Measurements from ENCODE around the gene WWOX. TPM values are rescaled to one million over a fixed set of nuclear protein-coding genes. Genes with fewer than 3 reads are reported as not detected.

The WWOX gene
- total RNA-seq, 1 donor from 2014 or later, result 28.2 TPM

DNA sequence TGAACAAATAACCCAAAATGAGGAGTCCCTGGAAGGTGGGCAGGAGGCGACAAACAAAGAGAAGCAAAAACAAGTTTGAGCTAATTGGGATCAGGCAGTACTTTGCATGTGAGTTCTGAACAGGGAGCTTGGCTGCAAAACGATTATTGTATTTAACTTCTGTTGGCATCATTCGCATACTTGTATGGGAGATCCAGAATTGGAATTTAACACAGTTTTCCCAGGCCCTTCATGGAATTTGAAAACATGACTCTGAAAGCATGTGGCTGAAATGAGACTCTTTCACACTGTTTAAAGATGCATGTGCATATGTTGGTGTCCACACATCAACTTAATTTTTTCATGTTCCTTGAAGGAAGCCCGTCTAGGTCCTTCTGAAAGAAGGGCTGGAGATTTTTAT lies 674.3 kb downstream of the WWOX start:
- Mint-ChIP-seq H3K27me3 (ENCODE audit: unreplicated experiment) (no peaks in the 10 kb centered on the region), H3K4me1 (ENCODE audit: unreplicated experiment) (peaks cover 3% of the 10 kb centered on the region), H3K36me3 (ENCODE audit: unreplicated experiment) (no peaks in the 10 kb centered on the region), H3K4me3 (ENCODE audit: unreplicated experiment) (no peak overlapping the region), H3K27ac (ENCODE audit: unreplicated experiment) (no peak overlapping the region), H3K9me3 (ENCODE audit: unreplicated experiment) (peaks cover 4% of the 10 kb centered on the region)
- TF ChIP-seq, protein P1, sequence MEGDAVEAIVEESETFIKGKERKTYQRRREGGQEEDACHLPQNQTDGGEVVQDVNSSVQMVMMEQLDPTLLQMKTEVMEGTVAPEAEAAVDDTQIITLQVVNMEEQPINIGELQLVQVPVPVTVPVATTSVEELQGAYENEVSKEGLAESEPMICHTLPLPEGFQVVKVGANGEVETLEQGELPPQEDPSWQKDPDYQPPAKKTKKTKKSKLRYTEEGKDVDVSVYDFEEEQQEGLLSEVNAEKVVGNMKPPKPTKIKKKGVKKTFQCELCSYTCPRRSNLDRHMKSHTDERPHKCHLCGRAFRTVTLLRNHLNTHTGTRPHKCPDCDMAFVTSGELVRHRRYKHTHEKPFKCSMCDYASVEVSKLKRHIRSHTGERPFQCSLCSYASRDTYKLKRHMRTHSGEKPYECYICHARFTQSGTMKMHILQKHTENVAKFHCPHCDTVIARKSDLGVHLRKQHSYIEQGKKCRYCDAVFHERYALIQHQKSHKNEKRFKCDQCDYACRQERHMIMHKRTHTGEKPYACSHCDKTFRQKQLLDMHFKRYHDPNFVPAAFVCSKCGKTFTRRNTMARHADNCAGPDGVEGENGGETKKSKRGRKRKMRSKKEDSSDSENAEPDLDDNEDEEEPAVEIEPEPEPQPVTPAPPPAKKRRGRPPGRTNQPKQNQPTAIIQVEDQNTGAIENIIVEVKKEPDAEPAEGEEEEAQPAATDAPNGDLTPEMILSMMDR (IDR thresholded peaks at IDR 0.05), result no peak
- DNase-seq (ENCODE audit: extremely low spot score, unreplicated experiment), result no peak

DNA sequence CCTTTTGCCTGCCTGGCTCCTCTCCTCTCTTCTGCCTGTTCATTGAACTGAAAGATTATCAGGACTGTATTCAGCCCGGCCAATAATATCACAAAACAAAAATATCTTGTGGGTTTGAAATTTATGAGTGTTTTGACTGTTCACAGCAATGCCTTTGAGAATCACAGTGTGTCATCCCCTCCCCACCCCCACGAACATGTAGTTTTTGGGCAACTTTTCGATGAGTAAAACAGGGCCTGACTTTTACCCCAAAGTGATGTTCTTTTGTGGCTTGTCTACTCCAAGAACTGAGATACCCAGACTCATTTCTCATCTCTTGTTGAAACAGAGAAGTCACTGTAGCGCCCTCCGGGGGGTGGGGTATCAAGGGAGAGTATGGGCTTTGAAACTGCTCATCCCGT lies 675.7 kb downstream of the WWOX start:
- H3K36me3 Mint-ChIP-seq (ENCODE audit: unreplicated experiment), result no peaks in the 10 kb centered on the region
- H3K4me1 Mint-ChIP-seq (ENCODE audit: unreplicated experiment), result peaks cover 3% of the 10 kb centered on the region
- DNase-seq (ENCODE audit: extremely low spot score, unreplicated experiment), result no peak
- H3K27ac Mint-ChIP-seq (ENCODE audit: unreplicated experiment), result no peak overlapping the region
- no peak overlapping the region for H3K4me3 Mint-ChIP-seq (ENCODE audit: unreplicated experiment)
- peaks cover 4% of the 10 kb centered on the region for H3K9me3 Mint-ChIP-seq (ENCODE audit: unreplicated experiment)
- no peaks in the 10 kb centered on the region for H3K27me3 Mint-ChIP-seq (ENCODE audit: unreplicated experiment)
- TF ChIP-seq, protein P1 (IDR thresholded peaks at IDR 0.05), result no peak

DNA sequence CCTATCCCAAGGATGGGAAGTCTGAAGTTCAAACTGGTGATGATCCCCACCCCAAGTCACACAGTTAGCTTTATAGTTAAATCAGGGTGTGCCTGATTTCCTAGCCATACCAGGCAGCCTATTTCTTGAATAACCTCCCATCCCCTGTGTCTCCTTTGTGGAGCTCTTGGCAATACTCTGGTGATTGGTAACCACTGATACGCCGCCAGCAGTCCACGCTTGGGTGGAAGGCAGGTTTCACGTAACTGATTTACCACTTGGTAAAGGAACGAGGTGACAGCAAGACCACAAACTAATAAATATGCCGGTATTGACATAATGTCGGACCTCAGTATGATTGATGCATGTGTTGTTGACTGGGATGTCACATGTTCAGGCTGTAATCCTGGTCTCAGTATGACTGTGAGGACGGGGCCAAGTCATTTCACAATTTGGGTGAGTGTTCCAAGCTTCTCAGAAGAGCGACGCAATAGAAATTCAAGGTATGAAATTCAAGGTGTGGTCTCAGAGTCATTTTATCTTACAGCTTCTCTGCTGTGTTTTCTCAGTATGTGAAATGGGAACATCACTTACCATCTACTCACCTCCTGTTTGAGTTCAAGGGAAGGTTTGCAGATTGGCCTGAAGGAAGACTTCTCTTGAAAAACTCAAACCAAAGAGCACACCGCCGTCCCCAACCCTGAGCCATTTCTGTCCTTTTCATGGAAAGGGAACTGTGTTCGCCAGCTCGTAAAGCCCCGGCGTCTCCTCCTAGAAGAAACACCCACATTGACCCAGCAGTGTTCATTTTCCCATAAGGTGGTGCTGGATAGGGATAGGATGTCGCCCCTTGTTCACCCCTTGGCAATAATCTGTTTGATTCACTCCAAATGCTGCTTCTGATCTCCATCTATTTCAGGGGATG lies 678.9 kb downstream of the WWOX start:
- Mint-ChIP-seq H3K4me1 (ENCODE audit: unreplicated experiment) (no peaks in the 10 kb centered on the region), H3K36me3 (ENCODE audit: unreplicated experiment) (no peaks in the 10 kb centered on the region), H3K27me3 (ENCODE audit: unreplicated experiment) (peaks cover 3% of the 10 kb centered on the region), H3K27ac (ENCODE audit: unreplicated experiment) (no peak overlapping the region), H3K9me3 (ENCODE audit: unreplicated experiment) (peaks cover 11% of the 10 kb centered on the region), H3K4me3 (ENCODE audit: unreplicated experiment) (no peak overlapping the region)
- DNase-seq (ENCODE audit: extremely low spot score, unreplicated experiment), result no peak
- TF ChIP-seq, protein P1 (IDR thresholded peaks at IDR 0.05), result no peak

DNA sequence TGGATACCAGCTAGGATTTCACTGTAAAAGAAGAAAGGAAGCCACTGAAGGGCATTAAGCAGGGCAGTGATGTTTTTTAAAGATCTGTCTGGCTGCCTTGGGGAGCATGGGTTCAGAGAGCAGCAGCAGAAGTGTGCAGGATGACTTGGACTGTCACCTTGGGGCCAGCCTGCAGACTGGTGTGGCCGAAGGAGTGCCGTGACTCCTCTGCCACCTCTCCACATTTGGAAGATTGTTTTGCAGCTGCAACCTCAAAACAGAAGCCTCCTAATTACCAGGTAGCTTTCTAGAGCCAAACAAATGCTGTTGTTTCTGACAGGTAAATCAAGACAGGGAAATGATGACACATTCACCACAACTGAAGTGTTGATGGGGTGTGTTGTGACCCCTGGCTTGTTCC lies 681.4 kb downstream of the WWOX start:
- H3K4me1 Mint-ChIP-seq (ENCODE audit: unreplicated experiment), result no peaks in the 10 kb centered on the region
- TF ChIP-seq, protein P1 (IDR thresholded peaks at IDR 0.05), result no peak

DNA sequence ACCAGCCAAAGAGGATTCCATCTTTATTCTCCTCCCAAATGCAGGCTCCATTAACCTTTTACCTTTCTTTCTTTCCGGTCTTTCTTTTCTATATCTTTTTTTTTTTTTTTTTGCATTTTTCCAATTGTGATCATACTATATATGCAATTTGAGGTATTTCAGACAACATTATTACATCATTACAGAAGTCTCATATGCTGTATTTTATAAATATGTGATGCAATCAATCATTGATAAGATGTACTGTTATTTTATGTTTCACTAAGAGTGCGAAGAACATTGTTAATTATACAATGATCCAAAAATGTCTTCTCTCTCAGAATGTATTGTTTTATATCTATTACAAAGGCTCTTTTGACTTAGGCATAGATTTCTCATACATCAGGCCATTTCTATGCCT lies 683.1 kb downstream of the WWOX start:
- Mint-ChIP-seq H3K4me3 (ENCODE audit: unreplicated experiment) (no peak overlapping the region), H3K27me3 (ENCODE audit: unreplicated experiment) (peaks cover 3% of the 10 kb centered on the region), H3K27ac (ENCODE audit: unreplicated experiment) (no peak overlapping the region), H3K36me3 (ENCODE audit: unreplicated experiment) (no peaks in the 10 kb centered on the region), H3K4me1 (ENCODE audit: unreplicated experiment) (no peaks in the 10 kb centered on the region), H3K9me3 (ENCODE audit: unreplicated experiment) (peaks cover 7% of the 10 kb centered on the region)
- DNase-seq (ENCODE audit: extremely low spot score, unreplicated experiment), result no peak
- TF ChIP-seq, protein P1 (IDR thresholded peaks at IDR 0.05), result no peak

More for the DNA sequence above, 681.4 kb downstream of the WWOX start:
- Mint-ChIP-seq H3K27ac (ENCODE audit: unreplicated experiment) (no peak overlapping the region), H3K36me3 (ENCODE audit: unreplicated experiment) (no peaks in the 10 kb centered on the region), H3K9me3 (ENCODE audit: unreplicated experiment) (peaks cover 11% of the 10 kb centered on the region), H3K27me3 (ENCODE audit: unreplicated experiment) (peaks cover 3% of the 10 kb centered on the region), H3K4me3 (ENCODE audit: unreplicated experiment) (no peak overlapping the region)
- no peak for DNase-seq (ENCODE audit: extremely low spot score, unreplicated experiment)
